Ishikawa (cell line): ENCODE data around the gene PPP1R13B.

ENCODE experiments used
- CEBPB ChIP-seq: IDR thresholded peaks from 2 replicates; pipeline ENCODE4 v1.6.1; 2012
- CREB1 ChIP-seq: IDR thresholded peaks from 2 replicates; pipeline ENCODE4 v1.6.1; 2012; ENCODE audit warnings: low read depth
- EGR1 ChIP-seq: IDR thresholded peaks from 2 replicates; pipeline ENCODE4 v1.6.1; 2012
- EP300 ChIP-seq: IDR thresholded peaks from 2 replicates; pipeline ENCODE4 v1.6.1; 2012; ENCODE audit warnings: borderline replicate concordance
- FOXM1 ChIP-seq: IDR thresholded peaks from 2 replicates; pipeline ENCODE4 v1.6.1; 2012; ENCODE audit warnings: low read depth, borderline replicate concordance
- NFIC ChIP-seq: IDR thresholded peaks from 2 replicates; pipeline ENCODE4 v1.6.1; 2012
- RAD21 ChIP-seq: IDR thresholded peaks from 2 replicates; pipeline ENCODE4 v1.6.1; 2012; ENCODE audit warnings: low read depth
- TAF1 ChIP-seq: IDR thresholded peaks from 2 replicates; pipeline ENCODE4 v1.6.1; 2012; ENCODE audit warnings: low read depth, mild to moderate bottlenecking
- TCF12 ChIP-seq: IDR thresholded peaks from 2 replicates; pipeline ENCODE4 v1.6.1; 2012; ENCODE audit warnings: low read depth
- TEAD4 ChIP-seq: IDR thresholded peaks from 2 replicates; pipeline ENCODE4 v1.6.1; 2012
- YY1 ChIP-seq: IDR thresholded peaks from 2 replicates; pipeline ENCODE4 v1.6.1; 2012; ENCODE audit warnings: low read depth
- ZBTB7A ChIP-seq: IDR thresholded peaks from 2 replicates; pipeline ENCODE4 v1.6.1; 2012; ENCODE audit warnings: low read depth
- TF ChIP-seq, protein P1 (sequence below): IDR thresholded peaks from 2 replicates; pipeline ENCODE4 v1.6.1; 2012
- TF ChIP-seq, protein P2 (sequence below): IDR thresholded peaks from 2 replicates; pipeline ENCODE4 v1.6.1; 2012
- TF ChIP-seq, protein P3 (sequence below): IDR thresholded peaks from 2 replicates; pipeline ENCODE4 v1.6.1; 2012; ENCODE audit warnings: low read depth, mild to moderate bottlenecking

The PPP1R13B gene

DNA sequence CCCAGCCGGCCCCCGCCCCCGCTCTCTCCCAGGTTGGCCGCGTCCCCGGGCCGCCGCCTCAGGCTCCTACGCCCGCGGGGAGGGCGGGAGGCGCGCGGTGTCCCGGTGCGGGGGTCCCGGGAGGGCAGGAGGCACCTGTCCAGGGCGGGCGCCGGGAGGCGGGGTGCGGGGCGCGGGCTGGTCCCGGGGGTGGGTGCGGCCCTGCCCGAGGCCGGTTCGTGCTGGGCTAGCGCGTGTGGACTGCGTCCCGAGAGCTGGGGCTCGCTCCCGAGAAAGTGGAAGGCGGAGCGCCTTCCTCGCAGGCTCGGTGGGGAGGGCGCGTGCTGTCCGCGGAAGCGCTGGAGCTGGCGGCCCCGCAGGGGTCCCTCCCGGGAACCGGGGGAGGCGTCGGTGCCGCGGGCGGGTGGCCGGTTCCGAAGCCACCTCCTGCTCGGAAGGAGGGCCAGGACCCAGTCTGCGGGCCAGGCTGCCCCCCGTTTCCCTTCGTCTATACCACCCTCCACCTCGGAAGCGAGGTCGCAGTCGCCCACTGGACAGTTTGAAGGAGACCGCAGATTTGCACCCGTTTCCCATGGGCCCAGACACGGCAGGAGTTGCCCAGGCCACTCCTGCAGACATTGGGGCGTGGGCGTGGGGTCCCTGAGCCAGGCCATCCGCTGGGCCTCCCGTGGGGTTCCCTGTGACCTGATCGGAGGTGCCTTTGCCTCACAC, 131.1 kb downstream of the PPP1R13B start:
- 0 out of 2 replicates have a peak, but pooled peaks have one; percentile 32 for TF ChIP-seq ZBTB7A
- no peak for TF ChIP-seq RAD21
- TF ChIP-seq, protein P1, sequence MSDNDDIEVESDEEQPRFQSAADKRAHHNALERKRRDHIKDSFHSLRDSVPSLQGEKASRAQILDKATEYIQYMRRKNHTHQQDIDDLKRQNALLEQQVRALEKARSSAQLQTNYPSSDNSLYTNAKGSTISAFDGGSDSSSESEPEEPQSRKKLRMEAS: 0 out of 2 replicates have a peak, but pooled peaks have one; percentile 13
- TF ChIP-seq TEAD4: 0 out of 2 replicates have a peak, but pooled peaks have one; percentile 6
- no peak for TF ChIP-seq NFIC

DNA sequence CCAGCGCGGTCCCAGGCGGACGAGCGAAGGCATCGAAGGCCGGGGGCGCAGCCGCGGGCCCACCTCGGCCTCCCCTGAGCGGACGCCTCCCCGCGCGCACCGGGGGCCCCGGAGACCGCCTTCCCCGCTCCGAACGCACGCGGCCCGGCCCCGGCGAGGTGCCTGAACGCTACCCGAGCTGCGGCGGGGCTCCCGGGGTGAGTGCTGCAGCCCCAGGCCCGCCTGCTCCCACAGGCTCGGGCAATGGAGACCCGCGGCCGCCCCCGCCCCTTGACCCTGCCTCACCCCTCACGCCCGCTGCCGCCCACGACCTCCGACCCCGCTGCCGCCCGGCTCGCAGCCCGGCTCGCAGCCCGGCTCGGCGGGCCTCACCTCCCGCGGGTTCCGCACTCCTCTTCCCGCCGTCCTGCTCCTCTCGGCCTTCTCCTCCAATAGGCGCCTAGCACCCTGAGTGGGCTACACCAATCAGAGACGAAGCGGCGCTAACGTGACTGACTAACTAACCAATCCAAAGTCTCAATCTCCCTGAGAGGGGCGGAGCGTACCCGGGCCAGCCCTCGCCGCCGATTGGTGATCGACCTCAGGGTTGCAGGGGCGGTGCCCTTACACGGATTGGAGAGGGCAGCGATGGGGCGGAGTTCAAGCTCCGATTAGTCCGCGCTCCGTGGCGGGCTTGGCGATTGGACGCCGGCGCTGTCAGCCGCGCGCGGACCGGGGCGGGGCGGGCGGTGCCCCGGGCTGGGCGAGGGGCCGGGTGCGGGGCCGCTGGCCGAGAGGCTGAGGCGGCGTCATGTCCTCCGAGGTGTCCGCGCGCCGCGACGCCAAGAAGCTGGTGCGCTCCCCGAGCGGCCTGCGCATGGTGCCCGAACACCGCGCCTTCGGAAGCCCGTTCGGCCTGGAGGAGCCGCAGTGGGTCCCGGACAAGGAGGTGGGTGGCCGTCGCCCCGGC, 132.0 kb downstream of the PPP1R13B start, which contains the start of the genes XRCC3 and ZFYVE21:
TSS of gene XRCC3 (minus strand) at position 400 of the 949 bp plus-strand sequence. CDS start 4,364 bp downstream, outside the sequence.
TSS of gene ZFYVE21 (plus strand) at position 759 of the 949 bp plus-strand sequence. CDS start at position 791, 32 bp downstream.
- TF ChIP-seq CREB1 (no peak), TAF1 (peak; percentile 40; the same call in 1 of the 2 replicates), ZBTB7A (0 out of 2 replicates have a peak, but pooled peaks have one; percentile 22), TEAD4 (0 out of 2 replicates have a peak, but pooled peaks have one; percentile 18), TCF12 (no peak), YY1 (peak; percentile 31)
- TF ChIP-seq, protein P2, sequence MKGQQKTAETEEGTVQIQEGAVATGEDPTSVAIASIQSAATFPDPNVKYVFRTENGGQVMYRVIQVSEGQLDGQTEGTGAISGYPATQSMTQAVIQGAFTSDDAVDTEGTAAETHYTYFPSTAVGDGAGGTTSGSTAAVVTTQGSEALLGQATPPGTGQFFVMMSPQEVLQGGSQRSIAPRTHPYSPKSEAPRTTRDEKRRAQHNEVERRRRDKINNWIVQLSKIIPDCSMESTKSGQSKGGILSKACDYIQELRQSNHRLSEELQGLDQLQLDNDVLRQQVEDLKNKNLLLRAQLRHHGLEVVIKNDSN: peak; percentile 82
- TF ChIP-seq, protein P3, sequence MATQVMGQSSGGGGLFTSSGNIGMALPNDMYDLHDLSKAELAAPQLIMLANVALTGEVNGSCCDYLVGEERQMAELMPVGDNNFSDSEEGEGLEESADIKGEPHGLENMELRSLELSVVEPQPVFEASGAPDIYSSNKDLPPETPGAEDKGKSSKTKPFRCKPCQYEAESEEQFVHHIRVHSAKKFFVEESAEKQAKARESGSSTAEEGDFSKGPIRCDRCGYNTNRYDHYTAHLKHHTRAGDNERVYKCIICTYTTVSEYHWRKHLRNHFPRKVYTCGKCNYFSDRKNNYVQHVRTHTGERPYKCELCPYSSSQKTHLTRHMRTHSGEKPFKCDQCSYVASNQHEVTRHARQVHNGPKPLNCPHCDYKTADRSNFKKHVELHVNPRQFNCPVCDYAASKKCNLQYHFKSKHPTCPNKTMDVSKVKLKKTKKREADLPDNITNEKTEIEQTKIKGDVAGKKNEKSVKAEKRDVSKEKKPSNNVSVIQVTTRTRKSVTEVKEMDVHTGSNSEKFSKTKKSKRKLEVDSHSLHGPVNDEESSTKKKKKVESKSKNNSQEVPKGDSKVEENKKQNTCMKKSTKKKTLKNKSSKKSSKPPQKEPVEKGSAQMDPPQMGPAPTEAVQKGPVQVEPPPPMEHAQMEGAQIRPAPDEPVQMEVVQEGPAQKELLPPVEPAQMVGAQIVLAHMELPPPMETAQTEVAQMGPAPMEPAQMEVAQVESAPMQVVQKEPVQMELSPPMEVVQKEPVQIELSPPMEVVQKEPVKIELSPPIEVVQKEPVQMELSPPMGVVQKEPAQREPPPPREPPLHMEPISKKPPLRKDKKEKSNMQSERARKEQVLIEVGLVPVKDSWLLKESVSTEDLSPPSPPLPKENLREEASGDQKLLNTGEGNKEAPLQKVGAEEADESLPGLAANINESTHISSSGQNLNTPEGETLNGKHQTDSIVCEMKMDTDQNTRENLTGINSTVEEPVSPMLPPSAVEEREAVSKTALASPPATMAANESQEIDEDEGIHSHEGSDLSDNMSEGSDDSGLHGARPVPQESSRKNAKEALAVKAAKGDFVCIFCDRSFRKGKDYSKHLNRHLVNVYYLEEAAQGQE: no peak
- TF ChIP-seq, protein P1: peak; percentile 88

DNA sequence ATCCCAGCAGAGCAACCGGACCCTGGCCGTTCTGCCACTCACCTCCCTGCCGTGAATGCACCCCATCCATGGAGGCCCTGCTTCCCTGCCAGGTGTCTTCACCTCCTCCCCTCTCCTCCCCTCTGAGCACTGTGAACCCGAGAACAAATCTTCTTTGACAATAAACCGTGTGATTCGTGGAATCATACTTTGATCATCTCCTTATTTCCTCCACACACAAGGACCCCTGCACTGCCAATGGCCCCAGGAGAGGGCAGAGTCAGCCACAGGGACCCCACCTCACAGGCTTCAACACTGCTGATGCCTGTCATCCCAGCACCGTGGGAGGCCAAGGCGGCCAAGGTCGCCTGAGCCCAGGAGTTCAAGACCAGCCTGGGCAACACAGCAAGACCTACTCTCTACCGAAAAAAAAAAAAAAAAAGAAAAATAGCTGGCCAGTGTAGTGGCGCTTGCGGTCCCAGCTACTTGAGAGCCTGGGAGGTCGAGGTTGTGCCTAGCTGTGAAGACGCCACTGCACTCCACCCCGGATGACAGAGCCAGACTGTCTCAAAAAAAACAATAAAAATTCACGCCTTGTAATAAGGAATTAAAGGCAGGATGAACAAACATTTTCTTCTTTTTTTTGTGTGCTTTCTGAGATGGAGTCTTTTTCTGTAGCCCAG, 133.2 kb downstream of the PPP1R13B start:
- TF ChIP-seq CREB1 (no peak), ZBTB7A (no peak), YY1 (no peak), RAD21 (no peak), EP300 (no peak), TAF1 (no peak), FOXM1 (no peak)
- TF ChIP-seq, protein P3: no peak

DNA sequence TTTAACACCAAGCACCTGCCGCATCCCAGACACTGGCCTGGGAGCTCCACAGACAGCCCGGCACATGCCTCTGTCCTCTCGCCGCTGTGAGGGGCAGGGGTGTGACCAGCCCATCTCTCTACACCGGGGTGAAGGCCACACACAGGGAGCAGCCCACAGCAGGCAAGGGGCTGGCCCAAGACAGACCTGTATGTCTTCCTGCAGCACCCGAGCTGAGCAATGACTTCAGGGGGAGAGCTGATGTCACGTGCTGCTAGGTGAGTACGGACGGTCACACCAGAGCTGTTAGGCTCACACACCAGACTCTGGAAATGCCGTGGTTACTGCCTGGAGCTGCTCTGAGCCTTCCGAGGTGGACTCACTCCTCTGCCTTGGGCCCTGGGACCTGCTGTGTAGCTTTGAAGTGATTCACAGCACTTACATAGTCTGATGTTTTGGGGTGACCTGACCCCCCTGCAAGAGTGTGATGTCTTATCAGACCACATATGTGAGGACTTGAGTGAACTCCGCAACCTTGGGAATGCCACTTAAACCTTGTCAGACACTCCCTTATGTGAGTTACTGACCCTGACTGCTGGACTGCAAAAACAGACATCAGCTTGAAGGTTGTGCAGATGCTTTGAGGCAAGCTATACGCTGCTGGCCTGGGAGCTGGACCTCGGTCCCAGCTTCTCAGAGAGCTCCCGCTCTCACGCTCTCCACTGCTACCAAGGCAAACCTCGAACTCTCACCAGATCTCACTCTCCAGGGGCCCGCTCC, 133.9 kb downstream of the PPP1R13B start:
- TF ChIP-seq, protein P3: no peak
- TF ChIP-seq CEBPB: no peak
- no peak for TF ChIP-seq TEAD4
- no peak for TF ChIP-seq ZBTB7A
- TF ChIP-seq YY1: no peak
- TF ChIP-seq, protein P1: no peak
- no peak for TF ChIP-seq EP300
- TF ChIP-seq RAD21: no peak
- TF ChIP-seq EGR1: no peak
